ENCODE measurements around the gene REP15.

Gene REP15

DNA sequence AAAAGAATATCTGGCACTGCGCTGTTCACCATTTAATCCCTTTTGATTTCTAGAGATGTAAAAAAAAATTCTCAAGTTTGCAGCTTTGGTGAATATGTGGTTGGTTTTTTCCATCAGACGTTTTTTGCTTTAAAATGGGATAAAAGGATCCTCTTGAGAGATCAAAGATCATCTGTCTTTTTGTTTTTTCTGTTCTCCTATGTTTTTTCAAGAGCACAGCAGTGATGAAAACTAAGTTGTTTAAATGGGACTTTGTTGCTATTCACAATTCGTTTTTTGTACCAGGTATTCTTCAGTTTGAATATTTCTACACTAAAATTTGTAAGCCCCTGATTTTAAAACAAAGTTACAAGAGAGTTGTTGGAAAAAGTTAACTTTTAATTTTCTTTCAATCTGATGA, 29.7 kb upstream of the REP15 start:
- TF ChIP-seq ZFX (IDR thresholded peaks at IDR 0.05; ENCODE audit: borderline replicate concordance) (no peak), CTCF (IDR thresholded peaks at IDR 0.05) (no peak)
- H3K27ac ChIP-seq = no peak overlapping the region

DNA sequence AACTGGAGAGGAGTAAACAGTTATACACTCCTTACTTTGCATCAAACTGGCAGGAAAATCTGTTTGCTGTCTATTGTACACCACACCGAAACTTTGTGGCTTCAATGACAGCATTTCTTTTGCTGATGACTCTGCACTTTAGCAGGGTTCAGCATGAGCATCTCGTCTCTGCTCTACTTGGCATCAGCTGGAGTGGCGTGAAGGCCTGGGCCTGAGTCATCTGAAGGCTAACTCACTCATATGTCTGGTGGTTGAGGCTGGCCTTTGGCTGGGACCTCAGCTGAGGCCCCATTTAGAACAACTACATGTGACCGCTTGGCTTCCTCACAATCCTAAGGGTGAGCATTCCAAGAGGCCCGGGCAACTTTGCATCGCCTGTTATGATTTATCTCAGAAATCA, 28.7 kb upstream of the REP15 start:
- no peak overlapping the region for H3K27ac ChIP-seq
- TF ChIP-seq CTCF (IDR thresholded peaks at IDR 0.05) = no peak
- TF ChIP-seq ZFX (IDR thresholded peaks at IDR 0.05; ENCODE audit: borderline replicate concordance) = no peak

GRCh38 chr12:27672051-27672450, 24.2 kb upstream of the REP15 start:
- TF ChIP-seq ZFX (IDR thresholded peaks at IDR 0.05; ENCODE audit: borderline replicate concordance) (no peak), CTCF (IDR thresholded peaks at IDR 0.05) (no peak)

DNA sequence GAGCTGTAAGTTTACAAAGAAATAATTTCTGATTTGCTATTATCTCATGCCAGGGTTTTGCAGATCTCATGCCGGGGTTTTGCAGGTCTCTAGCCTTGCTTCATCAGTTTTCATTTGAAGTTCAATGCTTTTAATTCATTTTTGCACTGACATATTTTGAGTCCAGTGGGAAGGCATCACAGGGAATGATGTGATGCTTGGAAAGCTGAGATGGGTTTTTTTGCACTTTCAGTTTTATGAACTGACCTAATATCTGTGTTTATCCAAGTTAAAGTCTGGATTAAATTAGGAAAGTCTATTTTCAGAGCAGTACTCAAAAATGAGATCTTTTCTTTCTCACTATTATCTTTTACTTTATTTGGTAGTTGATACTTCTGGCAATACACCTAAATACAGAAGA, 23.6 kb upstream of the REP15 start:
- no peak for TF ChIP-seq ZFX (IDR thresholded peaks at IDR 0.05; ENCODE audit: borderline replicate concordance)
- H3K27ac ChIP-seq = no peak overlapping the region

More at GRCh38 chr12:27672051-27672450, 24.2 kb upstream of the REP15 start:
- no peak overlapping the region for H3K27ac ChIP-seq

DNA sequence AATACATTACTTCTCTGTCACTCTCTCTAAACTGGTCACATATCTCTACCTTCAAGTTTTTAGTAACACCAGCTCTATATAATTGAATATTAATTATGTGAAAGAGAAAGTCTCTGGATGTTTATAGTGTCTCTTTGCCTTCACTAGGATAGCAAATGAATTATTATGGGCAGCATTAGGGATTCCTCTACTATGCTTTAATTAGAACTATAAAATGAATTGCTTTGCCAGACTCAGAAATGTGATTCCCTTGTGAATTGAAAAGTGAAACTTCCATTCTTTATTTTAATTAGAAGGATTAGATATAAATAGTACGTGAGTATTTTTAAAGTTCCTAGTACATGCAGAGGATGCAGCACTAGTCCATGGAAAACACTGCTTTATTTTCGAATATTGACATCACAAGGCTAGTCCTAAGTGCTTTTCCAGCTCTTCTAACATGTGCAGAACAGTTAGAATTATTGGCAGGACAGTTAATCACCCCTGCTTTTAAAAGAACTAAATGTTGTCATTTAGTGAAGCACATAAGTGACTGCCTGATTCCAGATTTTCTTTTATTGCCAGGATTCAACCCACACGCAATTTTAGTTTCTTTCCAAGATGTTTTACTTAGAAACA, 23.0 kb upstream of the REP15 start:
- no peak for TF ChIP-seq ZFX (IDR thresholded peaks at IDR 0.05; ENCODE audit: borderline replicate concordance)
- no peak for TF ChIP-seq CTCF (IDR thresholded peaks at IDR 0.05)
- H3K27ac ChIP-seq = no peak overlapping the region

DNA sequence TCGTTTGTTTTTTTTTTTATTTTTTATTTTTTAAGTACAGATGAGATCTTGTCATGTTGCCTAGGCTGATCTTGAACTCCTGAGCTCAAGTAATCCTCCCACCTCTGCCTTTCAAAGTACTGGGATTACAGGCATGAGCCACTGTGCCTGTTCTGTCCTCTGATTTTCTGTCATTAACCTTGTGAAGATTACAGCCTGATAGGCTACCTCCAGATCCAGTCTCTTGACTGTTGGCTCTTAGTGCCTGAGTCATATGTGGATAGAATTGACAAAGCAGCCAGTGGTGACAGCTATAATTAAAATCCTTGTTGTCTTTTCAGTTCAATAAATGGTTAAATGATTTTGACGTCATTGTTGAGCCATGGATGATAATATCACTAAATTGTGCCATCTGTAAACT, 21.3 kb upstream of the REP15 start:
- no peak overlapping the region for H3K27ac ChIP-seq
- no peak for TF ChIP-seq CTCF (IDR thresholded peaks at IDR 0.05)

DNA sequence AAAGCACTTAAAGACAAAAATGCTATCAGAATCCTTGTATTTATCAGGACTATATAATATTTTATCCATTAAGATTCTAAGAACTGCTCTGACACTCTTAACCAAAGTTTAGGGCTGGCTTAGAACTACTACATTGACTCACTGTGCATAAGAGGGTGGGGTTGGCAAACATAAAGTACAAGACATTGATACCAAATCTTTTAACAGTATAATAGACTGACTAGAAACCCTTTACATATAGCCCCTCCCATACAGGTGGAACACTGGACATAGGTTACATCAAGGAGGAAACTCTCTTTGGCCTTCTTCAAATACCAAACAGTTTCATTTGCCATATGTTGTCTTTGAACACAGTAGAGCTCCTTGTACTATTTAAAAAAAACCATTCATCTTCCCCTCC, 15.6 kb upstream of the REP15 start:
- TF ChIP-seq CTCF (IDR thresholded peaks at IDR 0.05) (no peak), ZFX (IDR thresholded peaks at IDR 0.05; ENCODE audit: borderline replicate concordance) (no peak)
- no peak overlapping the region for H3K27ac ChIP-seq

DNA sequence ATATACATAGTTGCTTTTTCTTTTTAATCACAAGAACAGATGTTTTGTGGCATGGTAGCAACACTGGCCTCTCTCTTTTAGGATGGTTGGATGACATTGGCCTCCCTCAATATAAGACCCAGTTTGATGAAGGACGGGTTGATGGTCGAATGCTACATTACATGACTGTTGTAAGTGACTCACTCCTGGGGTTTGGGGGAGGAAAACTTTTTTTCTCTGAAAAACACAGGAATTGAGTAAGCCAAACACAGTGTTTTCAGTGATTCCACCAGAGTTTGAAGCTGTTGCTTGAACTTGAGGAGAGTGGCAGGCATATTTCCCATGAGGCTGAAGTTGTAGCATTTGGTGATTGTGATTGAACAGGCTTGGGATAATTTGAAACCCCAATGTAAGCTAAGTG, 13.7 kb upstream of the REP15 start:
- TF ChIP-seq ZFX (IDR thresholded peaks at IDR 0.05; ENCODE audit: borderline replicate concordance) (no peak), CTCF (IDR thresholded peaks at IDR 0.05) (no peak)
- no peak overlapping the region for H3K27ac ChIP-seq
